GM19239 (cell line): ENCODE data around the gene OR1I1.

Experiments
- DNase-seq: peaks from one replicate; pipeline ENCODE4 v3.0.0; 2011; ENCODE audit warnings: low spot score; ENCODE audit not compliant: insufficient read length
- FAIRE-seq: peaks from 2 replicates; lab custom pipeline; 2011; peaks lifted over from hg19 to GRCh38; lab: Jason Lieb, UNC

The OR1I1 gene

GRCh38 chr19:15138427-15138826 is 56.4 kb downstream of the OR1I1 start:
- DNase-seq (no peak), FAIRE-seq (no peak)

DNA sequence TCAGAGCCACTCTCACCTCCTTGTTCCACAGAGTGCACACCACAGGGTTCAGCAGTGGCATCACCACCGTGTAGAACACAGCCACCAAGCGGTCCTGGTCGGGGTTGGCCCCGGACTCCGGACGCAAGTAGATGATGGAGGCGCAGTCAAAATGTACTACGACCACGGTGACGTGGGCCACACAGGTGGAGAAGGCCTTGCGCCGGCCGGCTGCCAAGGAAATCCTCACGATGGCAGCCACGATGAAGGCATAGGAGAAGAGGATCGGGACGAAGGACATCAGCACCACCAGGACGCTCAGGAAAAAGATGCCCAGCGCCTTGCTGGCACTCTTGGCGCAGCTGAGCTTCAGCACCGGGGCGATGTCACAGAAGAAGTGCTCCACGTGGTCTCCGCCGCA is 59.1 kb downstream of the OR1I1 start:
- FAIRE-seq (no peak), DNase-seq (no peak)

GRCh38 chr19:15142313-15142712 is 60.3 kb downstream of the OR1I1 start:
- no peak for DNase-seq
- no peak for FAIRE-seq
